ENCODE data around the gene GALNT5.
"Not testable (repeated sequence)": the region's sequence is repeated elsewhere in the genome, so short reads cannot be mapped to it uniquely, and the experiment has no call there.

GALNT5 gene, protein sequence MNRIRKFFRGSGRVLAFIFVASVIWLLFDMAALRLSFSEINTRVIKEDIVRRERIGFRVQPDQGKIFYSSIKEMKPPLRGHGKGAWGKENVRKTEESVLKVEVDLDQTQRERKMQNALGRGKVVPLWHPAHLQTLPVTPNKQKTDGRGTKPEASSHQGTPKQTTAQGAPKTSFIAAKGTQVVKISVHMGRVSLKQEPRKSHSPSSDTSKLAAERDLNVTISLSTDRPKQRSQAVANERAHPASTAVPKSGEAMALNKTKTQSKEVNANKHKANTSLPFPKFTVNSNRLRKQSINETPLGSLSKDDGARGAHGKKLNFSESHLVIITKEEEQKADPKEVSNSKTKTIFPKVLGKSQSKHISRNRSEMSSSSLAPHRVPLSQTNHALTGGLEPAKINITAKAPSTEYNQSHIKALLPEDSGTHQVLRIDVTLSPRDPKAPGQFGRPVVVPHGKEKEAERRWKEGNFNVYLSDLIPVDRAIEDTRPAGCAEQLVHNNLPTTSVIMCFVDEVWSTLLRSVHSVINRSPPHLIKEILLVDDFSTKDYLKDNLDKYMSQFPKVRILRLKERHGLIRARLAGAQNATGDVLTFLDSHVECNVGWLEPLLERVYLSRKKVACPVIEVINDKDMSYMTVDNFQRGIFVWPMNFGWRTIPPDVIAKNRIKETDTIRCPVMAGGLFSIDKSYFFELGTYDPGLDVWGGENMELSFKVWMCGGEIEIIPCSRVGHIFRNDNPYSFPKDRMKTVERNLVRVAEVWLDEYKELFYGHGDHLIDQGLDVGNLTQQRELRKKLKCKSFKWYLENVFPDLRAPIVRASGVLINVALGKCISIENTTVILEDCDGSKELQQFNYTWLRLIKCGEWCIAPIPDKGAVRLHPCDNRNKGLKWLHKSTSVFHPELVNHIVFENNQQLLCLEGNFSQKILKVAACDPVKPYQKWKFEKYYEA

DNA sequence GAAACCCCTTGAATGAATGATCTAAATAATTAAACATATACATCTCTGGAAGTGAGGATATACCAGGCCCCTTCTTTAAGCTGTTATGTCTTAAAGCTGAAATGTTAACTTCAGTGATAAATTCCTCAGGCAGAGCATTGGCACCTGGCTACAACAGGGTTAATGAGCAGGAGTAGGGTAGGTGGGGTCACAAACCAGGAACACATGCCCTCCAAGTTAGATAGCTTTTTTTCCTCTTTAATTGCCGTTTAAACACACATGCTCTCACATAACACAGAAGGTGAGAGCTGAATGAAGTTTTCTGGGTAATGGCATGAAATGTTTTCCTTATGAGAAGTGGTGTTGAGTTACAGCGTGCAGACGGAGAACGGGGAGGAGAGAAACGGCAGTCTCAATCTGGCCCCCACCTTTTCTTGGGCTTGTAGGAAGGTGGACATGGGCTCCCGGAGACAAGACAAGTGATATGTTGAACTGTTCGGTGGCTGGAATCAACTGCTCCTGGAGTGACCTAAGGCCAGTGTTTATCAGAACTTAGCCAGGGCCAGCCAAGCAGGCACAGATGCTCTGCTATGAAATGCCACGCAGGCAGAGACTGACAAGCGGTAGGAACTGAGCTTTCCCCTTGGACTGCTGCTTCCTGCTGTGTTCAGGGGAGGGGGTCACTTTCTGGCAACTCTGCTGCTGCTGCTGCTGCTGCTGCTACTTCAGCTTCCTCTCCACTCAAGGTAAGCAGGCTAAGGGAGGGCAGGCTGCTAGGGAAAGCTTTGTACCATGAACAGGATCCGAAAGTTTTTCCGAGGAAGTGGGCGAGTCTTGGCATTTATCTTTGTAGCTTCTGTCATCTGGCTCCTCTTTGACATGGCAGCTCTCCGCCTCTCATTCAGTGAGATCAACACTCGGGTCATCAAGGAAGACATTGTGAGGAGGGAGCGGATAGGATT, at the start of gene GALNT5:
Gene GALNT5 (plus strand): TSS at position 394 of the 941 bp plus-strand sequence. CDS start 378 bp downstream, at position 772.
- no peak for DNase-seq

DNA sequence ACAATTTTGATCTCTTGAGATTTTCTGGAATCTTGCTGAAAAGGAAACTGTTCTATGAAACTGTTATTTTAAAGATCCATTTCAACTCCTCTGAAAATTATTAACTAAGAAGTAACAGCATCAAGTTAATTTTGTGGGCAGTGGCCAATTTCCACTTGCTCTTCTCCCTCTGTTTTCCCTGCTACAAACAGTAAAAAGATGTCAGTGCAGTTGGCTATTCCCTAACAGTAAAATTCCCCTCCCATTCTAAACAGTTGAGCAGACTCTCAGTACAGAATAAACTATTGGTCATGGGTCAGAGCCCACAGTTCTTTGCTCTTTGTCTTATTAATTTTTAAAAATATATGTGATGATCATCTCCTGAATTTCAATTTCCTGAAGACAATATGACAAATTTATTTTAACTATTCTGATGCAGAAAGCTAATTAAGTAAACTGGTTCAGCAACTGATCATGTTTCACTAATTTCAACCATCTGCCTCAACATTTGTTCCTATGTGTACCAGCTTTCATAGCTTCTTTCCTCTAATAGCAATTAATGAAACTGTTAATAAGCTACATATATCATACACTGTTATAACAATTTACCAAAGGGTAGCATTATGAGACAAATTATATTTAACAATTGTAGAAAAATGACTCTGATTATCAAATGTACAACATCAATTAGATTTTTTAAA, 41.1 kb upstream of the GALNT5 start:
- no peak for DNase-seq

DNA sequence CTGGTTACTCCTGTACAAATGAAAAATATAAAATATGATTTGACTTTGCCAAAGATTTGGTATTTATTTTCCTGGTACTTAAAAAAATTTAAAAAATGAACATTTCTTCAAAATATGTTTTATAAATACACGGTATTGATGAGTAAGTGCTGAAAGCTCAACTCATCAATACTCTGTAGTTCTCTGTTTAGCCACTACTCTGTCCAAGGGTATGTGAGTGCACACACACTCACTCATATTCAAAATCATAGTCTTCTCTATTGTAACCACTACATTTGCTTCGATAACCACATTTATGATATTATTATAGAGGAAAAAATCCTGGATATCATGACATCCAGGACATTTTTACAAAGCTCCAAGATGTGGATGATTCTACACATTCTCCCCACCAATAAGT, 40.1 kb upstream of the GALNT5 start:
- no peak for DNase-seq

DNA sequence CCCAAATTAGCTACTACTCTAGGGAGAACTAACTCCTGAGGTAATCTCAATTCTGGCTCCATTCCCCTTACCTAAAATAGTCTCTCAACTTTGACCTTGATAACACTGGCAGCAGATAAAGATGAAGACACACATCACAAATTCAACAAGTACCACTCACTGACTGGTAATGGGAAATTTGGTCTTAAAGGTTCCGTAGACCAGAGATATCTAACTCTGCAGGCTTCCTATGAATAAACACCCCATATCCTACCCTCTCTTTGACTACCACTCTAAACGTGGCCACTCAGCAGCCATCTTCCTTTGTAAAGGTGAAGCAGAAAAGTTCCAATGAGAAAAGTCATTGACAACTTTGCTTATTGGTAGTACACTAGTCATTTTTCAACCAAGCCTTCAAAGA, 38.6 kb upstream of the GALNT5 start:
- no peak for DNase-seq

DNA sequence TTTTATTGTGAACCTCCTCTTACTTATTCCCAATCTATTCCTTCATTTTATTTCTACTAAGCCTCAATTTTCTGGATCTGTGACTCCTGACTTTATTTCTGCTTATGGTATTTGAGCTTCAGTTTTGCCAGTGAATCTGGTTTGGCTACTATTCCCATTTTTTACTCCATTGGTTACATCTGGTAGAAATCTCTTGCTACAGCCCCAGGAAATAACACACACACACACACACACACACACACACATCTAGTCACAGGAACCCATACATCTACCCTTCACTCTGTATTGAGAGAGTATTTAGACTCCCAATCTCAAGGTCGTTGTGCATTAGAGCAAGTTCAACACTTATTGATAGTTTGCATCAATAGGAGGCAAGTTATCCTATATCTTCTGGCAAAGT, 37.0 kb upstream of the GALNT5 start:
- no peak for DNase-seq

DNA sequence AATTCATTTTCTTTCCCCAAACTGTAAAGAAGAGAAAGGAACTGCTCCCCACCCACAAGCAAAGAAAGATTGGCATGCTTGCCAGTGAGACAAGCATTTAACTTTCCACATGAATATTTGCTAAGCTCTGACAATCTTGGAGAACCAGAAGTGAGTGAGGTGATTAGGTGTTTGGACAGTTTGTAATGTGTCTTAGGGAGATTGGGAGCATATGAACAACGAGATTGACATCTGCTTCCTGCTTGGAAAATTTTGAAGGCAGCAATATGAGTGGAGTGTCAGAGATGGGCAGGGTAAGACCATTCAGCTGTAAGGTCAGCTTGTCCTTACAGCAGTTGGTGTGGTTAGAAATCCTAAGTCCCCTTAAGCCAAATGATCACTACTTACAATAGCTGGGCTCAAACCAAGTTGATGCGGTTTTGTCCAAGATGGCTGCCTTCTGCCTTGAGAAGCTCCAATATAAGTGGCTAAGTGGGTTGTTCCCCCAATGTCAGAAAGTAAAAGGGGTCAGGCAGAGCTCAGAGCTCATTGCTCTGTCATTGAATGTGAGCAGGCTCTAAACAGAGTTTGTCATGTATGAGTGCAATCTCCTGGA, 36.0 kb upstream of the GALNT5 start:
- no peak for DNase-seq

DNA sequence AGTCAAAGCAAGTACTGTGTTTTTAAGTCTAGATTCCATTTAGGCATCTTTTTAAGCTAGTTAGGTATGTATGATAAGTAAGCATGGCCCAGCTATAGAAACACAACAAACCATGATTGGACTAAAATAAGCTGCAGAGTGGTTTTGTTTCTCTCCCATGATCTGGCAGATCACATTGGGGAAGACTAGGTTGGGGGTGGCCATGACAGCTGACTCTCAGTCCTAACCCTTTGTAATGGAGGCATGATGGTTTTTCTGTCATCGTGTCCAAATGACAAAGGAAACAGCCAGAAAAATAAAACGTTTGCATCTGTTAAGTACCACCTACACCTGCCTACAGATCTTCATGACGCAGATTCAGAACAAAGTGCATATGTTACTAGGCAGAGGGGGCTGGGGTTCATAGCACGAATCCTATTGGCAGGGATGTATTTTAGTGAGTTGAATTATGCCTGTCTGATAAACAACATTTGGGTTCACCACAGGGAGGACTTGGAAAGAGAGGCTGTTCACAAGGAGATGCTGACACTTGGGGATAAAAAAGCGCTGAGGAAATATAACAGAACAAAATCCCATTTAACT, 33.8 kb upstream of the GALNT5 start:
- no peak for DNase-seq

DNA sequence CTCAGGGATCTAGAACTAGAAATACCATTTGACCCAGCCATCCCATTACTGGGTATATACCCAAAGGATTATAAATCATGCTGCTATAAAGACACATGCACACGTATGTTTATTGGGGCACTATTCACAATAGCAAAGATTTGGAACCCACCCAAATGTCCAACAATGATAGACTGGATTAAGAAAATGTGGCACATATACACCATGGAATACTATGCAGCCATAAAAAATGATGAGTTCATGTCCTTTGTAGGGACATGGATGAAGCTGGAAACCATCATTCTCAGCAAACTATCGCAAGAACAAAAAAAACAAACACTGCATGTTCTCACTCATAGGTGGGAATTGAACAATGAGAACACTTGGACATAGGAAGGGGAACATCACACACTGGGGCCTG, 33.1 kb upstream of the GALNT5 start:
- DNase-seq = not testable (repeated sequence)

DNA sequence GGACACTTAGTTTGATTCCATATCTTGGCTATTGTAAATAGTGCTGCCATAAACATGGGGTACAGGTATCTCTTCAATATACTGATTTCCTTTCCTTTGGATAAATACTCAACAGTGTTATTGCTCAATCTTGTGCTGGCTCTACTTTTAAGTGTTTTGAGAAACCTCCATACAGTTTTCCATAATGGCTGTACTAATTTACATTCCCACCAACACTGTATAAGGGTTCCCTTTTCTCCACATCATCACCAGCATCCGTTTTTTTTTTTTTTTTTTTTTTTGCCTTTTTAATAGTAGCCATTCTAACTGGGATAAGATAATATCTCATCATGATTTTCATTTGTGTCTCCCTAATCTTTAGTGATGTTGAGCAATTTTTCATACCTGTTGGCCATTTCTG, 29.9 kb upstream of the GALNT5 start:
- DNase-seq = no peak

DNA sequence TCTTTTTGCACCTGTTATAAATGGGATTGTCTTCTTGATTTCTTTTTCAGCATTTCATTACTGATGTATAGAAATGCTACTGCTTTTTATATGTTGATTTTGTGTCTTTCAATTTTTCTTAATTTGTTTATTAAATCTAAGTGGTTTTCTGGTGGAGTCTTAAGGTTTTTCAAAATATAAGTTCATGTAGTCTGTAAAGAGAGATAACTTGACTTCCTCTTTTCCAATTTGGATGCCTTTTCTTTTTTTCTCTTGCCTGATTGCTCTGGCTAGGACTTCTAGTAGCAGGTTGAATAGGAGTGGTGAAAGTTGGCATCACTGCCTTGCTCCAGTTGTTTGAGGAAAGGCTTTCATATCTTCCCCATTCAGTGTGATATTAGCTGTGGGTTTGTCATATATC, 28.6 kb upstream of the GALNT5 start:
- no peak for DNase-seq

DNA sequence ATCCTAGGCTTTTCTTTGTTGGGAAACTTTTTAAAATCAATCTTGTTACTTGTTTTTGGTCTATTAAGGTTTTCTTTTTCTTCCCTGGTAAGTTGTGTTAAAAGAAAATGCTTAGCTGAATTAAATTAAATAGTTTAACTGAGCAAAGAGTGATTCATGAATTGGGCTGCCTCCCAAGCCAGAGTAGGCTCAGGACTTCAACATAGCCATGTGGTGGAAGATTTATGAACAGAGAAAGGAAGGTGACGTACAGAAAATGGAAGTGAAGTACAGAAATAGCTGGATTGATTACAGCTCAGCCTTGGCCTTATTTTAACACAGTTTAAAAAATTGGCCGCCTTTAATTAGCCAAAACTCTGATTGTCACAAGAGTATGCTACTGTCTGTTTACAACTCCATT, 27.9 kb upstream of the GALNT5 start:
- no peak for DNase-seq

DNA sequence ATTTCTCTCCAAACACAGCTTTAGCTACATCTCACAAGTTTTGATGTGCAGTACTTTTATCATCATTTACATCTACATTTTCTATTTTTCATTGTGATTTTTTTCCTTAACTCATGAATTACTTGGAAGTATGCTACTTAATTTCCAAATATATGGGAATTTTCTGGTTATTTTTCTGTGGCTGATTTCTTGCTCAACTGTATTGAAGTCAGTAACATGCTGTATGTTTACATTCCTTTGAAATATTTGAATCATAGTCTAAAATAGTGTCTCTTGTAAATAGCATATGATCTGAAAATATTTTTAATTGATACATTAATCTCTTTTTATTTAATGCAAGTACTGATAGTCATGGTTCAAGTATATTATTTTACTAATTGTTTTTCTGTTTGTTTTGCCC, 26.0 kb upstream of the GALNT5 start:
- DNase-seq = no peak

DNA sequence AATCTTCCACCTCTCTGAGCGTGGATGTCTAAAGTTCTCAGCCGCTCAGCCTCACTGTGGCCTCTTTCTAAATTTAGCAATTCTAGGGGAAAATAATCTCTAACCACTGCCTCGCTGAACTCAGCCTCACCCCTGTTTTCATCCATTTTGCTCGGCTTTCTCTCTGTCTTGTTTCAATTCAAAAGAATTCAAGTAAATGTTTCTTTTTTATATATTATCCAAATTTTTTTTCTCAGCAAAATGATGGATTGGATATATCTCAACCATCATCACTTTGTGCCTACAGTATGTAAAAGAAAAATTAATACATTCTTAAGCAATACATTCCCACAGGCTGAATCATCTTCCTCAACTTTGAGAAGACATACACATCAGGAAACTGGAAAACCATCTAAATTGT, 24.0 kb upstream of the GALNT5 start:
- DNase-seq = no peak

DNA sequence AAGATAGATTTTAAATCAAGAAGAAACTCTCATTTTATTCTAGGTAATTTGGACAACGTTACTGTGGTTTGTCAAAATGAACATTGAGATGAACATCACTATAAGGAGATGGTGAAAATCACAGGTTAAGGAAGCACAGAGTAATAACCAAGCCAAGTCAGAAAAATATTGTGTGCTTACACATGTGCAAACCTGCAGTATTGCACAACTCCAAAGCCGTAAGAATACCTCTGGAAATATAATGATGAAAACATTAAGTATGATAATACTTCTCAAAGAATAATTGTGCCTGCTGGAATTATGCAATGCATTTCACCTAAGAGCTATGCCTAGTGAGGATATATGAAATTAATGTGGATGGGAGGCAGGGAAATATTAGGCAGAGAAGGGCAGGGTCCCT, 21.1 kb upstream of the GALNT5 start:
- DNase-seq = no peak

DNA sequence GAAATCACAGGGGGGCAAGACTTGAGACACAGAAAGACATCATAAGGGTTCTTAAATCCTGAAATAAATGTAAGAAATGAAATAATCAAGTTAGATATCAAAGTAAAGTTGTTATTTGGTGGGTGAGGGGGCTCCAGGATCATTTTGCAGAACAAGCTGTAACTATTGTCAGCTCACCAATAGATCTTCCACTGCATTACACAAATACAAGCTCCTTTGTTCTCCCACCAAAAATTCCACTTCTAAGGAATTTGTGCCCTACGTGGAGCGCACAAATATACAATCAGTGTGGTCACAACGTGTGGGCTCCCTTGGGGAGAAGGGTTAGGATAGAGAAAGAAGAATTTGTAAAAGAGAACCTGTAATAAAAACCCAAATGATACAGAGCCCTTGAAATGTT, 19.2 kb upstream of the GALNT5 start:
- DNase-seq = no peak

DNA sequence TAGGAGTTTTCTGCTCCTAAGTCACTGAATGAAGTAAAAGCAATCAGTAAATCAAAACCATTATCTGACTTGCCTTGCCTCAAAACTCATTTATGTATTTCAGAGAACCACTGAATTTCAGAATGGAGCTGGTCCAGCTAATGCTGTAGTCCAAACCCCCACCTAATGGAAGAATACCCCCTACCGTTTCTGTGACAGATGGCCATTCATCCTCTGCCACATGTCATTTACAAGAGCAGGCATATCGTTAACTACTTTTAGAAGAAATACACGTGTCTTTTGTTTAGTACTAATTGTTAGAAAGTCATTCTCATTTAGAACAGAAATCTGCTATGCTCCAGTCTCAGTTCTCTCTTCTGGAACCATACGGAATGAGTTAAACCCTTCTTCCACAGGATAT, 12.8 kb upstream of the GALNT5 start:
- DNase-seq = no peak

DNA sequence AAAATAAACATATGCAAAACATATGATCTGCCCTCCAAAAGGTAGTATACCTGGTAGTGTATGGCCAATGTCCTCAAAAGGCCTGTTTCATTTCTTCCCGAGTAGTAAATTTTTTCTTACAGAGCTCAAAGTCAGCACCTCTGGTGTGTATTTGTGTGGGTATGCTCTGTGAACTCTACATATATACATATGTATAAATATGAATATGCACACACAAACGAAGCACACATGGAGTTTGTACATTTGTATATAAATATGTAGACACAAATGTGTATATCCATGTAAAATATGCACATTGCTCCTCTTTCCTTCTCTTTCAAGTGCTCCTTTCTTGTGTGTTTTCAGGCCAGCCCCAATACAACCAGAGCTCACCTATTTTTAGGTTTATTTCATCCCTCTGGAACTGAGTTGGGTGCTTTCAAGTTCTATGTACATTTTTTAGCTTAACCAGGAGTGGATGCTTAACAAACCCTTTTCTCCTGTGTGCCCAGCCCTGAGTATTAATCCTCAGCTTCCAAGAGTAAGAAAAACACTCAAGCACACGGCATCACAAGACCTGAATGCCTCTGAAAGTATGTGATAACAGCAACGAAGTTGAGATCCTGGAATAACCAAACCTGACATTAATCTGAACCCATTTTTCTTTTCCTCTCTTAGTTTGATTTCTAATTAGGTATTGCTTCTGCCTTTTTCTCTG, 12.2 kb upstream of the GALNT5 start:
- no peak for DNase-seq

DNA sequence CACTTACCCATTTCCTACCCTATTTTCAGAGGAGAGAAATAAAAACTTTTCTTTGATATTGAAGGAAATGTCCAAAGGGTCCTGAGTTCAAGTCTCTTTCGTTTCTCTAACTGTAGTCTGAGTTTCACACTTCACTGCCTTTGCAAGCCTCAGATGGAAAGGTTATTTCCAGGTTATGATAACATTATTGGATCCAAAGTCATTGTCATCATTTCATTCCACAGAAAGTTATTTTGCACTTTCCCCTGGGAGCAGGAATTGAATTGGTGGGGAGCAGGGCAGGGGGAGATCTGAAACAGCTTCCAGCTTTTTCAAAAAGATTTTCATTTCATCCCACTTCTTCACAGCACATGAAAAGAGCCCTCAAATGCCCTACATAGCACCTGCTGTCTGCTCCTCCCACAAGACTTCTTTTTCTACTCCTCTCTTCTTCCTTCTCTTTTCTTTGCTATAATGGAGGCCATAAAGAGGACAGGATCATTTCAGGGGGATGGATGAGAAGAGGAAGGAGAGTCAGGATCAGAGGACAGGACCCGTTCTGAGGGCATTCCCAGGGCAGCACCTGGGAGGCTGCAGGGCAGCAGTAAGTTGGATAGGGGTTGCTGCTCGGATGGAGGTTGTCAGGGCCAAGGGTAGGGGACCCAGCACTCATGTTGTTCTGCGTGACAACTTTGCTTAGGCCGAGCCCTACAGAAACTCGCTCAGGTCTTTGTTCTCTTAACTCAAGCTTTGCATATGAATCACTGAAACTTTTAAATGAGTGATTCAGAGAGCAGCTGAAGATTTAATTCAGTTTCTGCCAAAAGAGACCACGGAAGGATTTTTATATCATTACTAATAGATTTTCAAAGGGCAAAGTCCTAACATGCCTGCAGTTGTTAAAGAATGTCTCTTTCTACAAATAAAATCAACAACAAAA, 11.4 kb upstream of the GALNT5 start:
- no peak for DNase-seq

DNA sequence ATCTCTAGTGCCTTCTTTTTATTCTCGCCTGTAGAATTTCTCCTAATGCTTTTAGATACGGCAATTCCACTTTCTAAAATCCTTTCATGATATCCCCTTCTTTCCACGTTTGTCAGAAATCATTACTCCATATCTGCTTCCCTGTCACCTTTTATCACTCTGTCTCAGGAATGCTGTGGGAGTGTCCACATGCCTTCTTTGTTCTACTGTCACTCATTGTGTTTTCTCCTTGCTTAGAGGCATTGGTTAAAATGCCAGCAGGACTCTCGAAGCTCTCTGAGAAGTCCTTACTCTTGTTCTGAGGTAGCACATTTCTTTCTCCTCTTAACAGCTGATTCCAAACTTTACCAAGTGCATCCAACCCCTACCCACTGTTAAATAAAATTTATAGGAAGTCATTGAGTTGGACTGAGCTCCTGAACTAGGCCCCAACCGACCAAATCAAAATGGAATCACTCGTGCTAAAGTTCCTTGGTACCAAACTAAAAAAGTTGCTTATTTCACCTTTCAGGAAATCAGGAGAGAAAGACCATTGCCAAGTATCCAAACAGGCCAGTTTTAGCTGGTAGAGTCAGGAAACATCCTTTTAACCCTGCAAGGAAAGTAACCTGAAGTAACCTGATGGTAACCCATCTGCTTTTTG, 10.6 kb upstream of the GALNT5 start:
- no peak for DNase-seq

All from inflammatory macrophage treated with lipopolysaccharide for 1 hour (primary cell).